Measurements from ENCODE around the gene SERINC5.
"Not testable (repeated sequence)": the region's sequence is repeated elsewhere in the genome, so short reads cannot be mapped to it uniquely, and the experiment has no call there.

GRCh38 chr5:80111376-80111990 is 144.4 kb downstream of the SERINC5 start:
- TF ChIP-seq POLR2AphosphoS5 (IDR thresholded peaks at IDR 0.05; ENCODE audit: low read depth); CTCF (IDR thresholded peaks at IDR 0.05; ENCODE audit: insufficient read depth, low read length); REST (IDR thresholded peaks at IDR 0.05; ENCODE audit: insufficient replicate concordance, low read depth); GABPA (IDR thresholded peaks at IDR 0.05; ENCODE audit: low read depth): not testable (repeated sequence)
